BLaER1 treated with 17β-estradiol and CSF1 and Interleukin-3, amounts not matched to agents 10 nM and 100 nM (cell line): ENCODE results near the gene DHDH.

Source experiments
- H3K27ac ChIP-seq, 11 experiments: shearing (Covaris generic); formaldehyde crosslinking; 2 replicates each; pipeline ENCODE4 v1.8.1; 2022
- H3K27me3 ChIP-seq, 11 experiments: shearing (Covaris generic); formaldehyde crosslinking; 2 replicates each; pipeline ENCODE4 v1.8.1; 2022
- H3K36me3 ChIP-seq, 11 experiments: shearing (Covaris generic); formaldehyde crosslinking; 2 replicates each; pipeline ENCODE4 v1.8.1; 2022
- H3K4me1 ChIP-seq, 10 experiments: shearing (Covaris generic); formaldehyde crosslinking; 2 replicates each; pipeline ENCODE4 v1.8.1; 2022
- H3K4me2 ChIP-seq, 11 experiments: shearing (Covaris generic); formaldehyde crosslinking; 2 replicates each; pipeline ENCODE4 v1.8.1; 2022
- H3K4me3 ChIP-seq, 10 experiments: shearing (Covaris generic); formaldehyde crosslinking; 2 replicates each; pipeline ENCODE4 v1.8.1; 2022
- H3K9ac ChIP-seq, 11 experiments: shearing (Covaris generic); formaldehyde crosslinking; 2 replicates each; pipeline ENCODE4 v1.8.1; 2022
- H3K9me3 ChIP-seq, 11 experiments: shearing (Covaris generic); formaldehyde crosslinking; replicated peaks in 1 of 11; 2 replicates each; pipeline ENCODE4 v1.8.1; 2022
- H4K20me1 ChIP-seq, 11 experiments: shearing (Covaris generic); formaldehyde crosslinking; 2 replicates each; pipeline ENCODE4 v1.8.1; 2022
- Cebpa-rat ChIP-seq, 11 experiments: shearing (Covaris generic); IDR thresholded peaks; 2 replicates each; pipeline ENCODE4 v1.8.1; 2022

Gene DHDH

DNA sequence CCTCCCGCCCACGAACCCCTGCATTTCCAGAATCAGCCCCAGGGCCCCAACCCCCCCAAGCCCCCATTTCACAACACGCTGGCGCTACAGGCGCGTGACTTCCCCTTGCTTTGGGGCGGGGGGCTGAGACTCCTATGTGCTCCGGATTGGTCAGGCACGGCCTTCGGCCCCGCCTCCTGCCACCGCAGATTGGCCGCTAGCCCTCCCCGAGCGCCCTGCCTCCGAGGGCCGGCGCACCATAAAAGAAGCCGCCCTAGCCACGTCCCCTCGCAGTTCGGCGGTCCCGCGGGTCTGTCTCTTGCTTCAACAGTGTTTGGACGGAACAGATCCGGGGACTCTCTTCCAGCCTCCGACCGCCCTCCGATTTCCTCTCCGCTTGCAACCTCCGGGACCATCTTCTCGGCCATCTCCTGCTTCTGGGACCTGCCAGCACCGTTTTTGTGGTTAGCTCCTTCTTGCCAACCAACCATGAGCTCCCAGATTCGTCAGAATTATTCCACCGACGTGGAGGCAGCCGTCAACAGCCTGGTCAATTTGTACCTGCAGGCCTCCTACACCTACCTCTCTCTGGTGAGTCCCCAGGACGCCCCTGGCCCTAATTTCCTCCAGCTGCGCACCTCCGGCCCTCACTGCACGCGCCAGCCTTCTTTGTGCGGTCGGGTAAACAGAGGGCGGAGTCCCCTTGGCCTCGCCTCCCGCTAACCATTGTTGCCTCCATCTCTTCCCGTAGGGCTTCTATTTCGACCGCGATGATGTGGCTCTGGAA lies 31.7 kb downstream of the DHDH start, which contains the start of gene FTL:
Gene FTL (plus strand): TSS at position 270 of the 766 bp plus-strand sequence. CDS start 199 bp downstream, at position 469.
- Histone ChIP-seq H3K27ac (peak within 1 kb of the TSS; percentile 91 to 99 (median 96)), H3K36me3 (peaks cover 35 to 59% (median 50%) of the 10 kb centered on the region in 11 experiments), H3K27me3 (no peaks in the 10 kb centered on the region), H3K4me1 (peaks cover 62 to 86% (median 73%) of the 10 kb centered on the region in 10 experiments), H3K9me3 (no peaks in the 10 kb centered on the region), H3K4me3 (peak within 1 kb of the TSS; percentile 75 to 97 (median 88)), H4K20me1 (peaks cover 23 to 51% (median 40%) of the 10 kb centered on the region in 11 experiments; a peak in 21 of 22 replicates), H3K9ac (peak within 1 kb of the TSS; percentile 90 to 99 (median 96)), H3K4me2 (peak within 1 kb of the TSS; percentile 88 to 98 (median 96))
- peak in 5 of 11 experiments; percentile 20 to 72 (median 35); a peak in 4 of 22 replicates for TF ChIP-seq Cebpa-rat (IDR thresholded peaks at IDR 0.05)

DNA sequence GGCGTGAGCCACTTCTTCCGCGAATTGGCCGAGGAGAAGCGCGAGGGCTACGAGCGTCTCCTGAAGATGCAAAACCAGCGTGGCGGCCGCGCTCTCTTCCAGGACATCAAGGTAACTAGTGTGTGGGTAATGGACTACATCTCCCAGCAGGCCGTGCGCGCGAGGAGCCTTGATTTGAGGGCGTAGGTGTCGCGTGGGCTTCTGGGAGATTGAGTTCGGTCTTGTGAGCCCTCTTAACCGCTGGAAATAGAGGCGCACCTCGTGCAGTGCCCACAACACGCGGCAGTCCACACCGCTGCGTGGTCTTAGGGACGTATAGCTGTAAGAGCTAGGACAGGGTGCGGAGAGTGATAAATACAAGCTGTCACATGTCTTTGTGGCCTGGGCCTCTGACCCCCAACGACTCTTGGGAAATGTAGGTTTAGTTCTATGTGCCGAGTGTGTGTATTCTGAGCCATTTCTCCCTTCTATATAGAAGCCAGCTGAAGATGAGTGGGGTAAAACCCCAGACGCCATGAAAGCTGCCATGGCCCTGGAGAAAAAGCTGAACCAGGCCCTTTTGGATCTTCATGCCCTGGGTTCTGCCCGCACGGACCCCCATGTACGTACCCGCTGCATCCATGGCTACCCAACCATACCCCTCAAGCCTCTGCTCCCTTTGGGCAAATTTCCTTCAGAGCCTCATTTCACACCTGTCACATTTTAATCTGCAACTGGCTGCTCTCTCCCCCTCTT lies 32.5 kb downstream of the DHDH start:
- Histone ChIP-seq H3K27ac (peak overlapping the region; percentile 72 to 97 (median 94)), H3K9ac (peak overlapping the region; percentile 90 to 99 (median 96)), H3K4me1 (peaks cover 69 to 86% (median 78%) of the 10 kb centered on the region in 10 experiments), H3K27me3 (no peaks in the 10 kb centered on the region), H3K4me3 (peak overlapping the region; percentile 75 to 97 (median 88)), H3K36me3 (peaks cover 41 to 58% (median 51%) of the 10 kb centered on the region in 11 experiments), H3K4me2 (peak overlapping the region; percentile 86 to 98 (median 94)), H4K20me1 (peaks cover 23 to 58% (median 45%) of the 10 kb centered on the region in 11 experiments; a peak in 21 of 22 replicates), H3K9me3 (no peaks in the 10 kb centered on the region)
- no peak for TF ChIP-seq Cebpa-rat (IDR thresholded peaks at IDR 0.05)

DNA sequence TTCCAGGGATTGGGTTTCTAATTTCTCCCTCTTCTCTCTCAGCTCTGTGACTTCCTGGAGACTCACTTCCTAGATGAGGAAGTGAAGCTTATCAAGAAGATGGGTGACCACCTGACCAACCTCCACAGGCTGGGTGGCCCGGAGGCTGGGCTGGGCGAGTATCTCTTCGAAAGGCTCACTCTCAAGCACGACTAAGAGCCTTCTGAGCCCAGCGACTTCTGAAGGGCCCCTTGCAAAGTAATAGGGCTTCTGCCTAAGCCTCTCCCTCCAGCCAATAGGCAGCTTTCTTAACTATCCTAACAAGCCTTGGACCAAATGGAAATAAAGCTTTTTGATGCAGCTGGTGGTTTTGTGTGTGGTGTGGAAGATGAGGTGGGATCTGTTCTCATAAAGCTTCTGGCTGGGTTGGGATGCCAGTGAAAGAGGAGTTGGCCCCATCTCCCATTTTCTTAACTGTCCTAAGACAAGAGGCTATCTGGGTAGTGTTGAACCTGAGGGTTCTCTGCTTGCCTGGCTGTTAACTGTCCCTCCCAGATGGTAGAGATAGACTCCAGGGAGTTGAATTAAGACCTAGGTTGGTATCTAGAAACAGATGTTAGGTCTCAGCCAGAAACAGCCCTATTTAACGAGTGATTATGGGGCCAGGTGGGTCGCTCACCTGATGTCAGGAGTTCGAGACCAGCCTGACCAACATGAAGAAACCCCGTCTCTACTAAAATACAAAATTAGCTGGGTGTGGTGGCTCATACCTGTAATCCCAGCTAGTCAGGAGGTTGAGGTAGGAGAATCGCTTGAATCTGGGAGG lies 33.2 kb downstream of the DHDH start:
- Histone ChIP-seq H3K4me1 (peaks cover 62 to 81% (median 70%) of the 10 kb centered on the region in 10 experiments), H3K9me3 (no peaks in the 10 kb centered on the region), H3K4me2 (peak overlapping the region; percentile 86 to 98 (median 94)), H3K27me3 (no peaks in the 10 kb centered on the region), H3K36me3 (peaks cover 45 to 59% (median 54%) of the 10 kb centered on the region in 11 experiments), H3K9ac (peak overlapping the region; percentile 90 to 99 (median 96)), H4K20me1 (peaks cover 23 to 63% (median 45%) of the 10 kb centered on the region in 11 experiments; a peak in 21 of 22 replicates), H3K4me3 (peak overlapping the region; percentile 75 to 97 (median 88)), H3K27ac (peak overlapping the region; percentile 72 to 97 (median 94))
- TF ChIP-seq Cebpa-rat (IDR thresholded peaks at IDR 0.05), result no peak

DNA sequence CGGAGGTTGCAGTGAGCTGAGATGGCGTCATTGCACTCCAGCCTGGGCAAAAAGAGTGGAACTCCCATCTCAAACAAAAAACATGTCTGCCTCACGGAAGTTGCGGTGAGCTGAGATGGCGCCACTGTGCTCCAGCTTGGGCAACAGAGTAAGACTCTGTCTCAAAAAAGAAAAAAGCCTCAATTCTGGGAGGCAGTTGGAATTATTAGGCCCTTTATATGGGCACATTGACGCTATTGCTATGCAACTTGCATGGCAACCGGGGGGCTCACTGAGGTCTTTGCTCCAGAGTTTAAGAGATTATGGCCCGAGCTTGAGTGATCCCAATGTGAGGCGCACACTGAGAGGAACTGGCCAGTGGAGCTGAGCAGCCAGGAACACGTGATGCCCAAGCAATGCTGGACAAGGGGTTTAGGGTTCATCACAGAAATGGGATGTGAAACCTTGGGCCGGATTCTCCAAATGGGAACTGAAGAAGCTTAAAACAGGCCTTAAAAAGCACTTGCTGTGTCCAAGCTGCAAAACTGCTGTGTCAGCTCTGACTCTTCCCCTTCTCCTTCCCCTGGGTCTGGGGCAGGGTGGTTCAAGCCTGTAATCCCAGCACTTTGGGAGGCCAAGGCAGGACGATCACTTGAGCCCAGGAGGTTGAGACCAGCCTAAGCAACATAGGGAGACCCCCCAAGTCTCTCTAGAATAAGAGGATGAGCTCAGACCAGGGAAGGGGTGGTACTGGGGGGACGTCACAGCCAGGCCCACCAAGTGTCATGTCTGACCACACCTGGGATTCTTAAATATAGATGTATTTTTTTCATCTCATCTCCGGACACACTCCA lies 34.1 kb downstream of the DHDH start:
- Histone ChIP-seq H3K27me3 (no peaks in the 10 kb centered on the region), H3K9me3 (no peaks in the 10 kb centered on the region), H3K9ac (peak overlapping the region; percentile 90 to 99 (median 96)), H4K20me1 (peaks cover 23 to 71% (median 45%) of the 10 kb centered on the region in 11 experiments; a peak in 21 of 22 replicates), H3K4me3 (peak overlapping the region in 9 of 10 experiments; percentile 75 to 97 (median 88); a peak in 18 of 20 replicates), H3K27ac (peak overlapping the region; percentile 76 to 97 (median 94)), H3K4me2 (peak overlapping the region; percentile 86 to 98 (median 94)), H3K36me3 (peaks cover 47 to 65% (median 61%) of the 10 kb centered on the region in 11 experiments), H3K4me1 (peaks cover 54 to 73% (median 62%) of the 10 kb centered on the region in 10 experiments)
- TF ChIP-seq Cebpa-rat (IDR thresholded peaks at IDR 0.05), result no peak

DNA sequence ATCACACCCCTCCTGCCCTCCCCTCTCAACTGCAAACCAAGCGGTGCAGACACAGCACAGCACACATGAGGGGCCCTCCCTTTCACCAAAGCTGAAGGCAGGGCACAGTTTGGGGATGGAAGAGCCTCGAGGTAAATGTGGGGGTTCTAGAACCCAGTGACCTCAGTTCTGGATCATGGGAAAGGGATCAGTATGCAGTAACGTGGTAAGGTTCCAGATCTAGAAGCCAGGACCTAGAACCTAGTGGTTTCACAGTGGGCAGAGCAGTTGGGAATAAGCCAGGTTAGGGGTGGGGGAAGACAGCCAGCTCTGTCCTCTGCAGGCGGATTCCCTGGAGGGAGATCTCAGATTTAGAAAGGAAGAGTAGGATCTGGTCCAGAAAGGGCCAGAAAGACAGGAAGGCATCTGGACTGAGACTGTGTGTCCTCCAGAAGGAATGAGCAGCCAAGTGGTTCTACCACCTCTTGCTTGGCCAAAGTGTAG lies 34.7 kb downstream of the DHDH start:
- no peak for TF ChIP-seq Cebpa-rat (IDR thresholded peaks at IDR 0.05)
- Histone ChIP-seq H3K27ac (peak overlapping the region; percentile 1 to 97 (median 94)), H3K27me3 (no peaks in the 10 kb centered on the region), H3K9me3 (no peaks in the 10 kb centered on the region), H3K4me3 (peak overlapping the region in 5 of 10 experiments; percentile 3 to 88 (median 32); a peak in 3 of 20 replicates), H3K9ac (peak overlapping the region; percentile 63 to 99 (median 96)), H3K4me1 (peaks cover 50 to 66% (median 58%) of the 10 kb centered on the region in 10 experiments), H4K20me1 (peaks cover 23 to 74% (median 45%) of the 10 kb centered on the region in 11 experiments; a peak in 21 of 22 replicates), H3K4me2 (peak overlapping the region; percentile 80 to 98 (median 94); a peak in 20 of 22 replicates), H3K36me3 (peaks cover 53 to 71% (median 68%) of the 10 kb centered on the region in 11 experiments)

DNA sequence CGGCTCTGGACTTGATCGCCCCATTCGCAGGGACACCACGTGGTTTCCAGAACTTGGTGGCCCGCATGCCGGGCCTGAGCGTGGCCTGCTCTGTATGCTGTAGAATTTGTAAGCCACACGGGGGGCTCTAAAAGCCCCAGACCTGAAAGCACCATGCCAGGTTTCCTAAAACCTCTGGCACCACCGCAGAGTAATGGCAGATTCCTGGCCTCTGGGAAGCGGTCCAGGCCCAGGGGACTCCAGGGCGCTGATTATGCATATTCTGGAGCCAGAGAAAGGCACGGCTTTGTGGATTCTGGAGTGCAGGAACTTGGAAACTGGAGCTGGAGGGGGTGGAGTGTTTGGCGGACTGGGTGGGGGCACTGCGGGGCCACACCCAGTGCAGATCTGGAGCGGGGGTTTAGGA lies 35.3 kb downstream of the DHDH start:
- Histone ChIP-seq H3K27me3 (no peaks in the 10 kb centered on the region), H3K9ac (peak overlapping the region in 8 of 11 experiments; percentile 63 to 99 (median 96); a peak in 12 of 22 replicates), H3K27ac (peak overlapping the region in 9 of 11 experiments; percentile 76 to 97 (median 94); a peak in 14 of 22 replicates), H3K4me1 (peaks cover 44 to 60% (median 52%) of the 10 kb centered on the region in 10 experiments), H3K36me3 (peaks cover 59 to 77% (median 74%) of the 10 kb centered on the region in 11 experiments), H3K4me2 (peak overlapping the region in 6 of 11 experiments; percentile 80 to 98 (median 92); a peak in 11 of 22 replicates), H4K20me1 (peaks cover 23 to 74% (median 45%) of the 10 kb centered on the region in 11 experiments; a peak in 21 of 22 replicates), H3K4me3 (no peak overlapping the region), H3K9me3 (no peaks in the 10 kb centered on the region)
- TF ChIP-seq Cebpa-rat (IDR thresholded peaks at IDR 0.05), result no peak
